K562 (cell line): ENCODE results near the gene ZNF549. TPM values are rescaled to one million over a fixed set of nuclear protein-coding genes. Genes with fewer than 3 reads are reported as not detected.
A peak's percentile ranks its signal among the peaks of the same experiment; 100 is the strongest.

Experiments
- CBX3 ChIP-seq, 2 experiments: IDR thresholded peaks; 1 replicate in 1 of 2; 2 replicates in 1 of 2; pipeline ENCODE4 v1.6.1; 2012; ENCODE audit warnings: inconsistent platforms in 2 of 2, low read length in 2 of 2, borderline replicate concordance in 1 of 2, control low read depth in 1 of 2
- CREB1 ChIP-seq, 2 experiments: sonication (generic) in 1 of 2; formaldehyde crosslinking in 1 of 2; IDR thresholded peaks; 2 replicates each; pipeline versions ENCODE4 v1.6.1 to v1.8.0; 2012 to 2022; ENCODE audit warnings: inconsistent platforms in 1 of 2, mild to moderate bottlenecking in 1 of 2, missing genetic modification reagents in 1 of 2, moderate library complexity in 1 of 2
- E2F3 ChIP-seq: fragments of 250-450 bp; sonication (Bioruptor Pico); IDR thresholded peaks from 2 replicates; pipeline ENCODE4 v1.4.0; 2020; ENCODE audit warnings: mild to moderate bottlenecking
- EWSR1 ChIP-seq: fragments of 450-650 bp; IDR thresholded peaks from 2 replicates; pipeline ENCODE4 v1.6.1; 2018; ENCODE audit warnings: borderline replicate concordance, mild to moderate bottlenecking, low read depth, moderate library complexity; ENCODE audit not compliant: partially characterized antibody
- GTF2A2 ChIP-seq: IDR thresholded peaks from 2 replicates; pipeline ENCODE4 v1.6.1; 2016; ENCODE audit warnings: mild to moderate bottlenecking, missing genetic modification characterization, missing compliant biosample characterization
- GTF2E2 ChIP-seq: fragments of 200-800 bp; sonication (Bioruptor generic); IDR thresholded peaks from 2 replicates; pipeline ENCODE4 v1.6.1; 2016; ENCODE audit warnings: missing genetic modification characterization, missing compliant biosample characterization
- HDAC6 ChIP-seq: IDR thresholded peaks from 2 replicates; pipeline ENCODE4 v1.6.1; 2012; ENCODE audit warnings: low read depth, mild to moderate bottlenecking, control low read depth, inconsistent platforms, low read length, moderate library complexity
- HDGF ChIP-seq: fragments of 450-650 bp; IDR thresholded peaks from 2 replicates; pipeline ENCODE4 v1.6.1; 2016
- HOXB6 ChIP-seq: fragments of 250-450 bp; sonication (Bioruptor Pico); IDR thresholded peaks from 2 replicates; pipeline ENCODE4 v1.5.1; 2022; ENCODE audit warnings: mild to moderate bottlenecking, borderline replicate concordance
- KLF16 ChIP-seq: IDR thresholded peaks from 2 replicates; pipeline ENCODE4 v1.6.1; 2016; ENCODE audit warnings: antibody characterized with exemption
- MCM2 ChIP-seq: fragments of 450-650 bp; IDR thresholded peaks from 2 replicates; pipeline ENCODE4 v1.6.1; 2017; ENCODE audit warnings: low read depth, mild to moderate bottlenecking
- NEUROD1 ChIP-seq: fragments of 150-350 bp; IDR thresholded peaks from 2 replicates; pipeline ENCODE4 v1.6.1; 2014; ENCODE audit warnings: borderline replicate concordance, low read length, low read depth; ENCODE audit not compliant: partially characterized antibody
- NFE2 ChIP-seq: IDR thresholded peaks from 2 replicates; pipeline ENCODE4 v1.6.1; 2014; ENCODE audit warnings: antibody characterized with exemption, low read depth
- NR1H2 ChIP-seq: sonication (generic); formaldehyde crosslinking; IDR thresholded peaks from 2 replicates; pipeline ENCODE4 v1.4.0; 2020; ENCODE audit warnings: mild to moderate bottlenecking, missing genetic modification reagents
- NUFIP1 ChIP-seq: fragments of 450-650 bp; IDR thresholded peaks from 2 replicates; pipeline ENCODE4 v1.6.1; 2018; ENCODE audit not compliant: partially characterized antibody
- RAD21 ChIP-seq, 2 experiments: fragments of 250-450 bp in 1 of 2; fragments of 450-650 bp in 1 of 2; sonication (Bioruptor Pico) in 1 of 2; formaldehyde crosslinking in 1 of 2; IDR thresholded peaks in 1 of 2; conservative IDR thresholded peaks in 1 of 2; 2 replicates each; pipeline versions ENCODE4 v1.4.0 to v1.8.0; 2020 to 2022; ENCODE audit warnings: mild to moderate bottlenecking in 2 of 2, moderate library complexity in 1 of 2
- SETDB1 ChIP-seq: IDR thresholded peaks from one replicate; pipeline ENCODE4 v1.6.1; 2012; ENCODE audit warnings: low read length, control low read depth, inconsistent platforms
- SLC30A9 ChIP-seq: fragments of 250-450 bp; sonication (Bioruptor Pico); IDR thresholded peaks from 2 replicates; pipeline ENCODE4 v1.8.0; 2022; ENCODE audit warnings: mild to moderate bottlenecking, moderate library complexity
- SMARCB1 ChIP-seq: IDR thresholded peaks from 2 replicates; pipeline ENCODE4 v1.6.1; 2011; ENCODE audit warnings: improper control_type of control experiment, low read depth; ENCODE audit not compliant: insufficient read length
- ZFP1 ChIP-seq: fragments of 450-650 bp; formaldehyde crosslinking; IDR thresholded peaks from 2 replicates; pipeline ENCODE4 v1.4.0; 2020; ENCODE audit warnings: mild to moderate bottlenecking, mixed read lengths
- ZNF24 ChIP-seq: fragments of 450-650 bp; IDR thresholded peaks from 2 replicates; pipeline ENCODE4 v1.6.1; 2016
- ZNF274 ChIP-seq: IDR thresholded peaks from 2 replicates; pipeline ENCODE4 v1.6.1; 2011; ENCODE audit warnings: low read depth, mild to moderate bottlenecking, low read length, moderate library complexity, borderline replicate concordance
- ZNF408 ChIP-seq: fragments of 250-450 bp; sonication (Bioruptor Pico); IDR thresholded peaks from 2 replicates; pipeline ENCODE4 v1.4.0; 2020; ENCODE audit warnings: low read depth, mild to moderate bottlenecking, moderate library complexity
- ZNF444 ChIP-seq: fragments of 250-450 bp; sonication (Bioruptor Pico); IDR thresholded peaks from 2 replicates; pipeline ENCODE4 v1.4.0; 2020; ENCODE audit warnings: mild to moderate bottlenecking, moderate library complexity
- polyA plus RNA-seq, 8 experiments: library from polyadenylated mRNA; depleted of rRNA in 4 of 8; stranded (reverse) in 5 of 8; unstranded in 3 of 8; fragments of >200 nt; fragmentation: Nextera tagmentation in 2 of 8; fragmentation: Illumina TruSeq in 1 of 8; extraction: Ambion mirVana in 2 of 8; extraction: Trizol in 1 of 8; gene quantifications; 2 replicates each; pipeline versions ENCODE4 v1.2.1 to v1.2.3, GENCODE V29; 2011 to 2014; ENCODE audit warnings: inconsistent platforms in 1 of 8, missing spikeins in 1 of 8
- total RNA-seq, 7 experiments: library from RNA; depleted of rRNA in 6 of 7; stranded (reverse); fragments of >200 nt in 6 of 7; fragmentation: Illumina TruSeq in 2 of 7; extraction: Trizol in 2 of 7; gene quantifications; 2 replicates each; pipeline versions ENCODE4 v1.2.1 to v1.2.3, GENCODE V29; 2011 to 2021; ENCODE audit warnings: low replicate concordance in 1 of 7
- TF ChIP-seq, protein P1 (sequence below): IDR thresholded peaks from 2 replicates; pipeline ENCODE4 v1.6.1; 2011; ENCODE audit warnings: borderline replicate concordance, low read depth, mild to moderate bottlenecking, moderate library complexity, low read length; ENCODE audit not compliant: insufficient read depth, poor library complexity, severe bottlenecking
- TF ChIP-seq, protein P2 (sequence below): fragments of 250-450 bp; sonication (Bioruptor Pico); IDR thresholded peaks from 2 replicates; pipeline ENCODE4 v1.5.0; 2021; ENCODE audit warnings: mild to moderate bottlenecking, moderate library complexity

The ZNF549 gene
- total and polyA plus RNA-seq, 9 of the 15 experiments (the other 6 are each of a cell fraction or from before 2014, with no cell fraction given) = 0.03 to 0.68 (median 0.25) TPM

DNA sequence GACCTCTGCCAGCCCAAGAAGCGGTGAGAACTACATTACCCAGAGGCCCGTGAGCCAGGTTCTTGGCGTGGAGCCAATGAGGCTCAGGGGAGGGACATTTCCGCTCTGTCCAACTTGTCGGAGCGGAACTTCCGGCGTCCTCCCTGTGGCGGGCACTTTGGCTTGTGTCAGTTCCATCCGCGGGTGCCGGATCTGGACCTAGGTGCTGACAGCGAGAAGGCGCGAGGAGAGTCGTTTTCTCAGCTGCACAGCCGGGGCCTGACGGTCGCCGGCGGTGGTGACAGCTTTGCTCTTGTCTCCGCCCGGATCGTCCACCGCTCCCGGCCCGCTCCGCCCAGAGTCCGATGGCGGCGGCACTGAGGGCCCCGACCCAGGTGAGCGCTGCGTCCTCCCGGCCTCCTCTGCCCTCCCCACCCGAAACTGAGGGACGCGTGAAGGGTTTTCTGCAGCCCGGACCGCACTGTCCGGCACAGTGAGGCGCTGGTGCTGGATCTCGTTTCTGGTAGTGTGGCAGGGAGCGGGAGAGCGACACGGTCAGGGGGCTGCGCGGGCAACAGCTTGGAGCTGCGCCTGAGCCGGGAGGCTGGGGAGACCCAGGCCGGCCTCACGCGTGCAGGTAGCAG is 72.7 kb downstream of the ZNF549 start, which contains the start of gene ZNF530 (continued):
- TF ChIP-seq ZNF274 (no peak), SMARCB1 (no peak), HDGF (no peak), ZNF444 (CRISPR knock-in tag) (no peak), E2F3 (CRISPR knock-in tag) (no peak; the same call in 1 of the 2 replicates), SLC30A9 (no peak), GTF2E2 (no peak), KLF16 (no peak), CBX3 (IDR thresholded peaks at IDR 0.05; ENCODE audit: borderline replicate concordance in 1 of 2, low read length in 2 of 2) (no peak), NR1H2 (CRISPR knock-in tag) (no peak), MCM2 (no peak), CREB1 (IDR thresholded peaks at IDR 0.05) (no peak), CREB1 (CRISPR knock-in tag; IDR thresholded peaks at IDR 0.05) (0 out of 2 replicates have a peak, but pooled peaks have one; percentile 18), NUFIP1 (no peak), ZNF408 (CRISPR knock-in tag) (no peak), NFE2 (no peak), RAD21 (CRISPR knock-in tag; conservative IDR thresholded peaks at IDR 0.05 in 1 of 2, IDR thresholded peaks at IDR 0.05 in 1 of 2) (peak in 1 of 2 experiments; percentile 23; a peak in 2 of 4 replicates), EWSR1 (no peak), NEUROD1 (no peak), GTF2A2 (tag) (no peak), SETDB1 (no peak), HDAC6 (no peak), ZFP1 (CRISPR knock-in tag) (no peak), HOXB6 (CRISPR knock-in tag) (no peak), ZNF24 (no peak)
- TF ChIP-seq, protein P1, sequence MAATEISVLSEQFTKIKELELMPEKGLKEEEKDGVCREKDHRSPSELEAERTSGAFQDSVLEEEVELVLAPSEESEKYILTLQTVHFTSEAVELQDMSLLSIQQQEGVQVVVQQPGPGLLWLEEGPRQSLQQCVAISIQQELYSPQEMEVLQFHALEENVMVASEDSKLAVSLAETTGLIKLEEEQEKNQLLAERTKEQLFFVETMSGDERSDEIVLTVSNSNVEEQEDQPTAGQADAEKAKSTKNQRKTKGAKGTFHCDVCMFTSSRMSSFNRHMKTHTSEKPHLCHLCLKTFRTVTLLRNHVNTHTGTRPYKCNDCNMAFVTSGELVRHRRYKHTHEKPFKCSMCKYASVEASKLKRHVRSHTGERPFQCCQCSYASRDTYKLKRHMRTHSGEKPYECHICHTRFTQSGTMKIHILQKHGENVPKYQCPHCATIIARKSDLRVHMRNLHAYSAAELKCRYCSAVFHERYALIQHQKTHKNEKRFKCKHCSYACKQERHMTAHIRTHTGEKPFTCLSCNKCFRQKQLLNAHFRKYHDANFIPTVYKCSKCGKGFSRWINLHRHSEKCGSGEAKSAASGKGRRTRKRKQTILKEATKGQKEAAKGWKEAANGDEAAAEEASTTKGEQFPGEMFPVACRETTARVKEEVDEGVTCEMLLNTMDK = no peak
- TF ChIP-seq, protein P2, sequence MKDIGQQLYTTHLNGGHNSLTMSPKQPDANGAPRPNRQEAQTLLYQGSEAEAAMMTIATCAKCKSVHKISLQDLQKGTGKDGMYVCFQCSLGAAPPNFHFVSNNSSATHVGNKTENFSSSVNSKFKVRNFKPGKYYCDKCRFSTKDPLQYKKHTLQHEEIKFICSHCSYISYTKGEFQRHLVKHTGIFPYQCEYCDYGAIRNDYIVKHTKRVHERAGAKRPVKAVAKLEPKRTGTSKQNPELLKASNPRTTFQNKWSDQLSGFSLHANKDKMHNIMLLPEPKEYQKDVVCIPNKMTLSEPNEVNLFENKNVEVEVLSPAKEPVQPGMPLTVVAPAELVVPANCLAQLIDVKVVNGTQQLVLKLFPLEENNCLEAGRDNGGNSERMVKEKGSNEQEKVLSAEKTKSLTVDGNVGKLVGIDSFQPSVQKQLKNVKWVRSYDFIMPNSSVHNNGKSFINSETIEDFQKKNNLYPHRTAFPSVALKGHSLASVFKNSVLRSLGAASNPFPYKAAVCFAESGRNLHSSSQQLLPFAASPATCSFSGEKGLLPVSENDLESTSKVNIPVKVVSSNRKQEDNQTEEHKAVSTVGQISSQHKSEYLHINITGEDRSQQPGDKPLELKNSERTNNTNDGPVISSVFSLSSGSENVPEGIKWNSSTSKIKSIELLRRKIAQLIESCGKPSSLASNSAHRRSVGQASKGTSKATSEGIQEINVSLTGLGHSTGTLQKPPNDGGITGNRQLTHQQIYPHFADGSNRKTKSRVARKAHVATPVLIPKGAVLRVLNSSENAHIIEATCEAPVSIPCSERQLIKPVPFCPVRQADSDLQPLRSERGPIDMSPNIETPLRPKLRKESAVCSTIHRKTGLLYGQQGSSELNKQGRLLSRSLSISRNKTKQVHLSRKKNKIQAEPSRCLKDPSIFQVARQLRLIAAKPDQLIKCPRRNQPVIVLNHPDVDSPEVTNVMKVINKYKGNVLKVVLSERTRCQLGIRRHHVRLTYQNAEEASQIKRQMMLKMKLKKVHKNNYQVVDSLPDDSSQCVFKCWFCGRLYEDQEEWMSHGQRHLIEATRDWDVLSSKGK (CRISPR knock-in tag) = no peak
